Measurements from ENCODE around the gene SLAMF9.

DNA sequence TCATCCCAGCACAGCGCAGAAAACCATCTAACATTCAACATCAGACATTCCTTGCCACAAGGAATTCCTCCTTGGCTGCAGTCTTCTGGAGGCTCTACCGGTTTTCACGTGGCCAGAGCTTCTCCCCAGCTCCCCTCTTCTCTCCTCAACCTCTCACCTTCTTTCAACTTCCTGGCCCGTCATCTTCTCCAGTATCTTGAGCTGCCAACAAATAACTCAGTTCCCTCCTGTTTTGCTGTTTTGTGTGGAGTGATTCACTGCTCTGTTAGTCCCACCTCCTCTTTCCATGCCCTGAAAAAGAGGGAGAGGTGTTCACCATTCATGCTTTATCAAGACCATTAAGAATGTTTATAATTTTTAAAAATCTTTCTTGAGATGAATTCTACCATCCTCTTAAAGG lies 45.2 kb upstream of the SLAMF9 start:
- TF ChIP-seq EZH2phosphoT487 (IDR thresholded peaks at IDR 0.05; ENCODE audit: insufficient read depth, low read depth) = no peak
- TF ChIP-seq EZH2 (IDR thresholded peaks at IDR 0.05; ENCODE audit: insufficient read depth, poor library complexity, severe bottlenecking) = no peak
